ENCODE results near the gene SLC45A3. TPM values are rescaled to one million over a fixed set of nuclear protein-coding genes. Genes with fewer than 3 reads are reported as not detected.

SLC45A3 gene

Small RNAs within 50 kb of the gene (small RNA-seq; reads per million reads assigned to genes)
- not detected for gene RF00017 (ENCODE audit: low read depth)
